HTERT RPE-1 (cell line): ENCODE measurements around the gene OR10A7.
"Not testable (repeated sequence)": the region's sequence is repeated elsewhere in the genome, so short reads cannot be mapped to it uniquely, and the experiment has no call there.

Experiments used
- in situ Hi-C: fragments of 300-500 bp; cut with MboI; formaldehyde crosslinking; loops from 4 replicates; pipeline ENCODE4 v1.14.3; 2020; ENCODE audit warnings: low sequenced_read_pairs

OR10A7 gene, protein sequence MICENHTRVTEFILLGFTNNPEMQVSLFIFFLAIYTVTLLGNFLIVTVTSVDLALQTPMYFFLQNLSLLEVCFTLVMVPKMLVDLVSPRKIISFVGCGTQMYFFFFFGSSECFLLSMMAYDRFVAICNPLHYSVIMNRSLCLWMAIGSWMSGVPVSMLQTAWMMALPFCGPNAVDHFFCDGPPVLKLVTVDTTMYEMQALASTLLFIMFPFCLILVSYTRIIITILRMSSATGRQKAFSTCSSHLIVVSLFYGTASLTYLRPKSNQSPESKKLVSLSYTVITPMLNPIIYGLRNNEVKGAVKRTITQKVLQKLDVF

DNA sequence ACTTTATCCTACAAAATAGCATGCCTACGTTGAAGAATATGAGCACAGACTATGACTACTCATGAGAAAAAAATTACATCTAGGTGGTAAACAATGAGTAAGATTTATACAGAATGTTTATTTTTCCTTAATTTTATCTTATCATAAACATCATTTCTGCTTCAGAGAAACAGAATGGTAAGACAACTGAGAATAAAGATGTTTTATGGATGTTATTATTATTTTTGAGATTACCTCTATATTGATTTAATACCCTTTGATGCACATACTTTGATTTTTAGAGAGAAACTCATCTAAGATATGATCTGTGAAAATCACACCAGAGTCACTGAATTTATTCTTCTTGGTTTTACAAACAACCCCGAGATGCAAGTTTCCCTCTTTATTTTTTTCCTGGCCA is at the start of gene OR10A7:
TSS of gene OR10A7 (plus strand) at position 301 of the 400 bp plus-strand sequence. CDS start at position 301, 0 bp downstream.
- in situ Hi-C loops, result no loop called here

DNA sequence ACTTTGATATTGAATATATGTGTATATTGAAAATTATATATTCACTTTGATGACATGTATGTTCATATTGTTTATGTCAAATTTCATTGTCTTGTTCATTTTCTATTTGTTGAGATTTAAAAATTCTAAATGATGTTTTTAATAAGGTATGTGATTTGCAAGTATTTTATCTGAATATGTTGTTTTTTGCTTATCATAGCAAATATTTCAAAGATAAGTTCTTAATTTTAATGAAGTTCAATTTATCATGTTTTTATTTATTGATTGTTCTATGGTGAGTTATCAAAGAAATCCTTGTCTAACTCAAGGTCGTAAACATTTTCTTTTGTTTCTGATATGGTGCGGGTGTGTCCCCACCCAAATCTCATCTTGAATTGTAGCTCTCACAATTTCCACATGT is 49.4 kb upstream of the OR10A7 start:
- in situ Hi-C loops, result no loop called here

DNA sequence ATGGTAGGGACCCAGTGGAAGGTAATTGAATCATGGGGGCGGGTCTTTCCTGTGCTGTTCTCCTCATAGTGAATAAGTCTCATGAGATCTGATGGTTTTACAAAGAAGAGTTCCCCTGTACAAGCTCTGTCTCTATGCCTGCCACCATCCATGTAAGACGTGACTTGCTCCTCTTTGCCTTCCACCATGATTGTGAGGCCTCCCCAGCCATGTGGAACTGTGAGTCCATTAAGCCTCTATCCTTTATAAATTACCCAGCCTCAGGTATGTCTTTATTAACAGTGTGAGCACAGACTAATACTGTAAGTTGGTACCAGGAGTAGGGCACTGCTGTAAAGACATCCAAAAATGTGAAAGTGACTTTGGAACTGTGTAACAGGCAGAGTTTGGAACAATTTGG is 49.0 kb upstream of the OR10A7 start:
- in situ Hi-C loops, result not testable (repeated sequence)

DNA sequence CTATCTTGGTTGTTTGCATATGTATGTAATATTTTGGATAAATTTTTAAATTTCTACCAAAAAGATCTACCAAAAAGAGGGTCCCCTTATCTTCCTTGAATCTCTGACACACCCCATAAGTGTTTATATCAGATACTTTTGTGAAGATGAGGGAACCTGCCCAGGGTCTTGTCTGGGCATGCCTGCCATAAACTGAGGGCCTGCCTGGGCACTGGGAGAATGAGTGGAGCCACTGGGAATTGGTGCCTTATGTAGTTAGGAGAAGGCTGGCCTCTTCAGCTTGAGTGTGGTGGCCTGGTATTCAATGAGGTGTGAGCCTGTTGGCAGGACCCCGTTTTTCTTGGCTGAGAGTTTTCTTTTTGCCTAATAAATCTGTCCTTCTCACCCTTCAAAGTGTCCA is 48.1 kb upstream of the OR10A7 start:
- in situ Hi-C loops, result no loop called here

DNA sequence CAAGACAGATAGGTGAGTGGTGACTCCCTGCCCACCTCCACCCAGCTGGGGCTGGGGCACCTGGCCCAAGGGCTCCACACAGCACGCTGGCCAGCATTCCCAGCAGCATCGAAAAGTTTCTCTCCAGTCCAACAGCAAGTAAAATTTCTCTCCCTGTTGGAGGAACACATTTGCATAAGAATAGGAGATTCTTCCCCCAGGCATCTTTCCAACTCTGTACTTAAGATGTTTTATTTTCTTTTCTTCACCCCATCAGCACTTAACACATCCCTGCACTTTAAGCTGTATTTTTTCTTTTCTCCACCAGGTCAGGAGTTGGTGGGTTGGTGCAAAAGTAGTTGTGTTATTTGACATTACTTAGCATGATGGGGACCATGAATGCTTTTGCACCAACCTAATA is 47.4 kb upstream of the OR10A7 start:
- in situ Hi-C loops, result no loop called here

DNA sequence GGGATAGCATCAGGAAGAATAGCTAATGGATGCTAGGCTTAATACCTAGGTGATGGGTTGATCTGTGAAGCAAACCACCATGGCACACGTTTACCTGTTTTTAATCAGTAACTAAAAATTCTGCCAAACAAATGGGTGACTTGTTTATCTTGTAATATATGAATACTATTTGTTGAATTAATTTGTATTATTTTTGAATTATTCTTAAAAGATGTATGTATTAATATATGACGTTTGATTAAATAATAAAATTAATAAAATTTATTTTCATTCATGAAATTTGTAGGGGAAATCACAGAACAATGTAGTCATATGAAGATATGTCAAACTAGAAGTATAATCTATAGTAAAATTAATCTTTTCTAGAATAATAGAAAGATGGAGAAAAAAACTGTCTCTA is 32.3 kb upstream of the OR10A7 start:
- in situ Hi-C loops, result no loop called here

DNA sequence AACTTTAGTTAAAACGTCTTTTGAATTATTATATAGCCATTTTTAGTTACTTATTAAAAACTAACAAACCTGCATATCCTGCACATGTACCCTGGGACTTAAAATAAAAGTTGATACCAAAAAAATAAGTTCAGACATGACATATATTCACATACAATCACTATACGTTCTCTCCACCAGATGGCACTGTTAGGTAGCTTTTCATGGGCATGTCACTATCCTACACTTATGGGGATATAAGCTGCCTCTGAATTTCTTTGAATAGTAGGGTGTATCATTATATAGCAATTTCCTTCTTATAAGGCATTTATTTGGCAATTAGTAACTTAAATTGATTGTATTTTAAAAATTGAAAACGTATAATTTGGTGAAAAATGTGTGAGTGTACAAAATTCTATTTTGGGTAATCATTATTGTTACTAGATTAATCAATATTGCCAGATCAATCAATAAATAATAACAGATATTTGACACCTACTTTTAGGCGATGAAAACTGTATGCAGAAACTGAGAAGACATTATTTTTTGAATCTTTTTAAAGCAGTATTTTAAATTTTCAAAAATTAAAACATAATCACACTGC is 31.8 kb upstream of the OR10A7 start:
- in situ Hi-C loops, result no loop called here

DNA sequence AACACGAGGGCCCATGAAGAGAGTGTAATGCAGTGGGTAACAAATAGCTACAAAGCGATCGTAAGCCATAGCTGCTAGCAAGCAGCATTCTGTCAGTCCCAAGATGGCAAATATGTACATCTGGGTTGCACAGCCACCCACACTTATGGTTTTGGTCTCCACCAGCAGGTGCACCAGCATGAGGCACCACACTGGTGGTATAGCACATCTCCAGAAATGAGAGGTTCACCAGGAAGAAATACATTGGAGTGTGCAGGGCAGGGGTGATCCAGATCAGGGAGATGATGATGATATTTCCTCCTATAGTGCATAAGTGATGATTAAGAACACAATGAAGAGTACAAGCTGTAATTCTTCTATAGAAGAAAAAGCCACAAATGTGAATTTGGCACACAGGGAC is 26.4 kb upstream of the OR10A7 start:
- in situ Hi-C loops, result no loop called here

DNA sequence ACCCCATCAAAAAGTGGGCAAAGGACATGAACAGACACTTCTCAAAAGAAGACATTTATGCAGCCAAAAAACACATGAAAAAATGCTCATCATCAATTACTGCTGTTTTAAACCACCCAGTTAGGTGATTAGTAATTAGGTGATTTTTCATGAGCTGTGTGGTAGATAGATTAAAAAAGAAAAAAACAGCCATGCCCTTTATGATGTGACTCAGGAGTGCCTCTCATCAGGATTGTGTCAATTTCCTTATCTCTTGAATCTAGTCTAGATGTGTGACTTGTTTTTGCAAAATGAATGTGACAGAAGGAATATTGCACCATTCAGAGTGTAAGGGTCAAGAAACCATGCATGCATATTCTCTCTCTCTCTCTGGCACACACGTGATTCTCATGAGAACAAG is 5.7 kb downstream of the OR10A7 start:
- in situ Hi-C loops, result no loop called here

DNA sequence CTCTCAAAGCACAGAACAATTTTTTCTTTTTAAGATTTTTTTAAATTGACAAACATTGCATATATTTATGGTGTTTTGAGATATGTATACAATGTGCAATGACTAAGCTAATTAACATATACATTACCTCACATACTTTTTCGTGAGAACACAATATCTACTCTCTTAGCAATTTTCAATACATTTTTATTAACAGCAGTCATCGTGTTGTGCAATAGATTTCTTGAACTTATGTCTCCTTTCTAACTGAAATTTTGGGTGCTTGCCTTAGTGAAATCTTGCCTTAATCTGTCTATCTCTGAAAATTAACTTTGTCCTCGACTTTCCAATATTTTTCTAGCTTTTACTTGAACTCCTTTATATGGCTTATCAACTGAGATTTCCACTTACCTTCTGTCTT is 6.8 kb downstream of the OR10A7 start:
- in situ Hi-C loops, result no loop called here

DNA sequence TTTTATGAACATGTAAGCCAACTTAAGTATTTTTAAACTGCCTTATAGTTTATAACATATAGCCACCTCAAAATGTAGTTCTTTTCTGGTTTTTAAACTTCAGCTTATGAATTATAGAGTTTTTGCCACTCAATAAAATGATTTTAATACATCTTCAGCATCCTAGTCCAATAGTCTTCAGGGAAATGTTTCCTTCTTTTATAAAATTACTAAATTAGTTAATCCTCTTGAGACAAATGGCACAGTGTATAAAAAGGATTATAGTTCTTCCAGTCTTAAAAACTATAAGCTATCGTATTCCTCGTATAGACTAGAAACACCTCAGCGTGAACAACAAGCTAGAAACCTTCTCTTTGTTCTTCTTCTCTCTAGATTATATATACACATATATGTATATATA is 23.5 kb downstream of the OR10A7 start, which contains the start of gene OR6C74:
TSS of gene OR6C74 (plus strand) at position 301 of the 400 bp plus-strand sequence. CDS start 2,679 bp downstream, outside the sequence.
- in situ Hi-C loops, result no loop called here

DNA sequence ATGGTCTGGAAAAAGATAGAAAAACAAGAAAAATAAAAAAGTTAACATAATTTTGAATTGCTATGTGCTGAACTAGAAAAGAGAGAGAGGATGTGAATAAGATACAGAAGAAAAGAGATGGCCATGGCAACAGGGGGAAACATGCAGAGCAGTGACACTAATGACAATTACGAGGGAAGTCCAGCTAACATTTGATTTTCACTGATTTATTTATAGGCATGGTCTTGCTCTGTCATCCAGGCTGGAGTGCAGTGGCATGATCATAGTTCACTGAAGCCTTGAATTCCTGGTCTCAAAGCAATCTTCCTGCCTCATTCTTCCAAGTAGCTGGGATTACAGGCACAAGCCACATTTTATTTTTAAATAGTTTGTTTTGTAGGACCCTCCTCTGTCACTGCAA is 25.3 kb downstream of the OR10A7 start:
- in situ Hi-C loops, result no loop called here

DNA sequence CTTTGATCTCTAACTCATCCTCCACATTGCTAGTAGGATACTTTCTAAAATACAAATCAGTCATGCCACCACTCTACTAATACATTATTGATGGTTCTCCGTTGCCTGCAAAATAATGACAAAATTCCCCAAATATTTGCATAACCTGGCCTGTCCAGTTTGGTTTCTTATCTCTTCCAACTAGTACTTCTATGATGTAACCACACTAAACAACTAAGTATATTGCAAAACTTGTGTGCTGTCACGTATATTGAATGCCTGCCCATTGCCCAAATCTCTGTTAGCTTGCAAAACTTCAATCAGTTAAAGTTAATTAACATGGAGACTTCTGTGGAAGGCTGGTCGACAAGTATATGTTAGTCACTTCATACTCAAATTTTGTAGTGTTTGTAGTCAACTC is 30.1 kb downstream of the OR10A7 start:
- in situ Hi-C loops, result no loop called here

DNA sequence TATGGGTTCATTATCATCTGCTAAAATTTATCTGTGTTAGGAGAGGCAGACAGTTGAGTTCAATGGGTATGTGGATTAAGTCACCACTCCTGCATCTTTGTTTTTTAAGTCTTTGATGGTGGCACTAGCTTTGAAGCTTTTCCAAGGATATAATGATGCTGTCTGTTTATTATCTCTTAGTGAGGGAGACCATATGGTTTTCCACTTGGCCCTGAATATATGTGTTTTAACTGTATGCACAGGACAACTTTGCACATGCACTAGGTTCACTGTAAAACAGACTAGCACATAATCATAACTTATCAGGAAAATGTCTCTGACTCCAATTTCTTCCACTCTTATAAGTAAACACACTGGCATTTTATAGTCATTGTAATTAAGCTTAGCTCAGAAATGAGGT is 32.5 kb downstream of the OR10A7 start:
- in situ Hi-C loops, result no loop called here

DNA sequence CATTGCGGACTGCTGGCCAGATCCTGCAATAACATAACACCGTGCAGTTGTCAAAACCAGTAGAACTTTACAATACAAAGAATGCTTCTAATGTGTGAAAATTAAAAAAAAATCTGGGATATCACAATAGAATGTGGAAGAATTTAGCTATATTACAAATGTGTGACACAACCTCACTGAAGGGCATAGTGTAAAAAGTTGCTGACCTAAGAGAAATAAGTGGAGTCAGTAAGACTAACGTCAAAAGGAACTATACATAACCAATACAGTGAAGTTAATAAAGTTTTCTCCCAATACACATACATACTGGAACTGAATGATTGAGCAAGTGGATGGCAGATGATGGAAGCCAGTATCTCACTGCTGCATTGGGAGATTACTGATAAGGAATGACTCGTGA is 36.0 kb downstream of the OR10A7 start:
- in situ Hi-C loops, result no loop called here

DNA sequence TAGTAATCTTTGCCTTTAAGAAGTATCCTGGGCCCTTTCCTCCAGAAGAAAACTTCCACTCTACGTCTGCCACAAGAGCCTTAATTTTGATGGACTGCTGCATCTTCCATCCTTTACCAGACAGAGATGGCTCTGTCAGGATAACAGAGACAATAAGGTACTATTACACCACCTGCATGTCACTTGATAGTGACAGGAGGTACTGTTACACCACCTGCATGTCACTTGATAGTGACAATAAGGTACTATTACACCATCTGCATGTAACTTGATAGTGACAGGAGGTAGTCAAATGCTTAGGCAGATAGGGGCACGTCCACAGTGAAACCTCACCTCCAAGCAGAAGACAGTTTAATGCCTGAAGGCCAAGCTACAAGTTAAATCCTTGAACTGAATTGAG is 37.5 kb downstream of the OR10A7 start:
- in situ Hi-C loops, result no loop called here
